ENCODE results near the gene HSBP1L1.

The HSBP1L1 gene

GRCh38 chr18:79945118-79946042, 19.1 kb upstream of the HSBP1L1 start:
- DNase-seq = no peak

DNA sequence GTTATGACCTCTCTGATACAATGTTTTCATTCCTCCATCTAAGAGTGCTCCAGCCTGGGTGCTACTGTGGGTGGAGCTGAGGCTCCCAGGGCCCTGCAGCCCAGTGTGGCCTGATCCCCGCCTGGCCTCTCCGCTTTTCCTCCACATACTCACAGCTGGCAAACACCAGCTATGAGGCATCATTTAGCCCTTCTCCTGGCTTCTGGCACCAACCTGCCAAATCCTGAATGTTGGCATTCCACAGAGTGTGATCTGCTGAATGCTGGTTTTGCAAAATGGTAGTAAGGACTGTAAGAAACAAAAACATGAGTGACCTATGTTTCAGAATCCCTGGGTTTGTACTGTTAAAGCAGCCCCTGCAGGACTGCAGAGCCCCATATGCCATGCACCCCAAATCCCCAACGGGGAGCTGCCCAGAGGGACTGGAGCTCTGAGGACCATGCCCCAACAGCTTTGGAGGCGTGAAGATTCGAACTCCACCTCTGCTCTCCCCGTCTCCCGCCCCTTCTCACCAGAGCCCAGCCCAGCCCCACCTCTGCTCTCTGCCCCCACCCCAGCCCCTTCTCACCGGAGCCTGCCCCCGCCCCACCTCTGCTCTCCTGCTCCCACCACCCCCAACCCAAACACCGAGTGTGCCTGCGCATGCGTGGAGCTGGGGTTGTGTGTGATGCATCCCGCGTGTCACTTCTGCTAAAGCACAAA, 17.2 kb upstream of the HSBP1L1 start:
- no peak for DNase-seq

GRCh38 chr18:79947881-79948610, 16.4 kb upstream of the HSBP1L1 start:
- DNase-seq = no peak

DNA sequence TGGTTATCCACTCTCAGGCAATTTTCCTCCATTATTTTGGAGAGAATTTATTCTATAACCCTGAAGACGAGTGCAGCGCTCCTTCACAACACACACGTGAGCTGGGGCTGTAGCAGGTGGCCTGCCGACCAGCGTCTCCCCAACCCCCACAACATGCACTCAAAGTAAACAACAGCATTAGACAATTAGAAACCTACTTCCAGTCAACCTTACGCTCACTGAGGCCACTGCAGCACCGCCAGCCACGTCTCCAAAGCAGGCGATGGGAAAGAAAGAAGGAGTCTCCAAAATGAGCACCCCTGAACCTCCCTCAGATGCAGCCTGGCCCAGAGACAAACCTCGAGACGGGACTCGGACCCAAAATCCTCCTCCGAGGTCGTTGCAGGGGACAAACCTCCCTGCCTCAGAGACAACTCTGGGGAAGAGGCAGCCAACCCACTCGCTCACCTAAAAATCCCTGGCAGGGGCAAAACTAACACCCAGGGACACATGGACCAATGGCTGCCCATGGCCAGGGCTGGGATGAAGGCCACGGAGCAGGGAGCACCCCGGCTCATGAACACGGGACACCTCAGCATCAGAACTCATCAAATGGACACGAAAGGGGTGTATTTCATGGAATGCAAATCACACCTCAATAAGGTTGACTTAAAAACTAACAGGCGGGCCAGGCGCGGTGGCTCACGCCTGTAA, 15.6 kb upstream of the HSBP1L1 start:
- DNase-seq = no peak

DNA sequence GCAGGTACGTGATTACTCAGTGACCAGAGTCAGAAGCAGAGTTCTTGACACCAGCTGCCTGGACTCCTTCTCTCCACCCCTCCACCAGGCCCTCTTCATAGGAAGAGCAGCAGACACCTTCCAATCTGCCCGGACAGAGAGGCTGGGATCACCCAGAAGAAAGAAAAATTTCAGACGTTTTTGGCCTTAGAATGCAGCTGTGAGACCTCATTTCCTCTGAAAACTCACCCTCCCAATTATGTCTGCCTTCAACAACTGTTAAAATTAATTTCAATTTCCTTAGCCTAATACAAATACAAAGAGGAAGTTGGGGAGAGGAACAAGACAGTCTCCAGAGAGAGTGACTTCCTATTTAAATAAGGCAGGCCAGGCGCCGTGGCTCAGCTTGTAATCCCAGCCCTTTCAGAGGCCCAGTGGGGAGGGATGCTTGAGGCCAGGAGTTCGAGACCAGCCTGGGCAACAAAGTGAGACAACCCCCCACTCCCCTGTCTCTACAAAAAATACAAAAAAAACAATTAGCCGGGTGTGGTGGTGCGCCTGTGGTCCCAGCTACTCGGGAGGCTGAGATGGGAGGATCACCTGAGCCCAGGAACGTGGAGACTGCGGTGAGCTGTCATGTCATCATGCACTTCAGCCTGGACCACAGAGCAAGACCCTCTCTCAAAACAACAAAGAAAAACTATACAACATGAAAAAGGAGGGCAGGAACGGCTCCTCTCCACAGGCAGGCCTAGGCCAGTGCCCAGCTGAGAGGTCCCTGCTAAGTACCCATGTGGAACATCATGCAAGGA, 14.6 kb upstream of the HSBP1L1 start:
- no peak for DNase-seq

DNA sequence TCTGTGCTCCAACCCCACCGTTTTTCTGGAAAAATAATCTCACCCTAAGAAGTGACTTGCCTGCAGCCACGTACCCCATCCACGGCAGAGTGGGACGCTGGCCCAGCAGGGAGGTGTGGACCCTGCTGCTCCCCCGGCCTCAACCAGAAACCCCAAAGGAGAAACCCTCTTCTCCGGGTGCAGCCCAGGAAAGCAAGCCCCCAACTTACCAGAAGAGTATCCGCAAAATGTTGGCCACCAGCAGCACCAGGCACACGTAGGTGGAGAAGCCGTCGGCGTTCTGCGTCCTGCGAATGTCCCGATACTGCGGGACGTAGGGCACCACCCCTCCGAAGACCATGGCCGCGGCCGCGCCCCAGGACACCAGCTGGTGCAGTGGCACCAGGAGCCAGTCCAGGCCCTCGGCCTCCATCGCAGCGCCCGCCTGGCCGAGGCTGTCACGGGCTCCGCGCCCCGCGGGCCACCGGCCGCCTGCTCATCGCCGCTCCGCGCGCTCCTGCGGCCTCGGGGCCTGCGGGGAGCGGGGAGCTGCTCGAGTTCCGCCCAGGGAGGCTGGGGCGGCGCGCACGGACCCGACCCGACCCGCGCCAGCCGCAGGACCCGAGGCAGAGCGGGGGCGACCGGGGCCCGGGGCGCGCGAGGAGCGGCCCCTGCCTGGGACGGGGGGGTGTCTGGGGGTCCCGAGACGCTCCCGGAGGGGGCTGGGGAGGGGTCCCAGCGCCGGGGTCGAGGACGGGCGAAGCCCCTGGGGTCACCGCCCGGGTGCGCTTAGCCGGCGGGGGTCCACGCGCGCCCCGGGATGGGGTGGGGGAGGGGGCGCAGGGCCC, 13.7 kb upstream of the HSBP1L1 start:
- DNase-seq = no peak

GRCh38 chr18:79951545-79952455, 12.6 kb upstream of the HSBP1L1 start, which contains the start of gene SLC66A2:
Gene SLC66A2 (minus strand): TSS chr18:79951653. CDS start chr18:79950926, 727 bp downstream.
- DNase-seq = peak; percentile 90

DNA sequence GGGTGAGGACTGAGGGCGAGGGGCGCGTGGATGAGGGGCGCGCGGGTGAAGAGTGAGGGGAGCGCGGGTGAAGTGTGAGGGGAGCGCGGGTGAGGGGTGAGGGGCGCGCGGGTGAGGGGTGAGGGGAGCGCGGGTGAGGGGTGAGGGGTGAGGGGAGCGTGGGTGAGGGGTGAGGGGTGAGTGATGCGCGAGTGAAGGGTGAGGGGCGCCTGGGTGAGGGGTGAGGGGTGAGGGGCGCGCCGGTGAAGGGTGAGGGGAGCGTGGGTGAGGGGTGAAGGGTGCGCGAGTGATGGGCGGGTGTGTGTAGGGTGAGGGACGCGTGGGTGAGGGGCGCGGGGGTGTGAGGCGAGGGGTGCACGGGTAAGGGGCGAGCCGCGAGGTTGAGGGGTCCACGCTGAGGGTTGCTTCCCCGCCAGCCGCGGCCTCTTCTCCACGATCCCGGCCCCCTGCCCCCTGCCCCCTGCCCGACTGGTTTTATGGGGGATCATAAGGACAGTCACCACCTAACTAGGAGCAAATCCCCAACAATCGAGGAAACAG, 11.9 kb upstream of the HSBP1L1 start:
- no peak for DNase-seq

GRCh38 chr18:79952996-79953559, 11.4 kb upstream of the HSBP1L1 start:
- peak; percentile 17 for DNase-seq

GRCh38 chr18:79953971-79954651, 10.3 kb upstream of the HSBP1L1 start:
- no peak for DNase-seq

DNA sequence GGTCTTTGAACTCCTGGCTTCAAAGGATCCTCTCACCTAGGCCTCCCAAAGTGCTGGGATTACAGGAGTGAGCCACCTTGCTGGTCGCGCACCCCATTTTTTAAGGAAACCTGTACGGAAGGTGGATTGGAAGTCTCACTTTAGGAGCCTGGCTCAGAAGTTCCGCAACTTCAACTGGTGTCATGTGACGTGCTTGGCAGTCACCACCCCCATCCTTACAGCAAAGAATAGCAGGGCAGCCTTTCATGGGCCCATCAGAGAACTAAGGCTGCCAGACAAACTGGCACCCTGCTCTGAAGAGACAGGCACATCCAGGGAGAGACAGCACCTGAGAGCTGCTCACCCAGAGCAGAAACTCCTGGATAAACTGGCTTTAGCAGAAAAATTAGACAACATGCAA, 9.7 kb upstream of the HSBP1L1 start:
- no peak for DNase-seq

GRCh38 chr18:79955302-79956075, 9.0 kb upstream of the HSBP1L1 start:
- DNase-seq = no peak

- no peak for DNase-seq
Observed at GRCh38 chr18:79956276-79956675, 8.2 kb upstream of the HSBP1L1 start.

DNA sequence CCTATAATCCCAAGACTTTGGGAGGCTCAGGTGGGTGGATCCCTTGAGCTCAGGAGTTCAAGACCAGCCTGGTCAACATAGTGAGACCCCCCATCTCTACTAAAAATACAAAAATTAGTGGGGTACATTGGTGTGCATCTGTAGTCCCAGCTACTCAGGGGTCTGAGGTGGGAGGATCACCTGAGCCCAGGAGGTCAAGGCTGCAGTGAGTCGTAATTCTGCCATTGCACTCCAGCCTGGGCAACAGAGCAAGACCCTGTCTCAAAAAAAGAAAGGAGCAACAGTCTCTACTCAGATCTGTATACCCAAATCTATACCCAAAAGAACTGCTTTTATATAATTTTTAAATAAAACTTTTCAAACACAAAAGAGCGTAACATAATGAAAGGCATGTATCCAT, 5.5 kb upstream of the HSBP1L1 start:
- no peak for DNase-seq

GRCh38 chr18:79960161-79960801, 4.2 kb upstream of the HSBP1L1 start:
- peak; percentile 59 for DNase-seq

GRCh38 chr18:79960921-79961526, 3.4 kb upstream of the HSBP1L1 start:
- DNase-seq = no peak

Data from NCI-H345 (cell line).